HepG2 (cell line): Measurements from ENCODE around the gene HSPA1L. TPM values are rescaled to one million over a fixed set of nuclear protein-coding genes. Genes with fewer than 3 reads are reported as not detected.

Source experiments
- FOSL2 ChIP-seq: sonication (generic); formaldehyde crosslinking; IDR thresholded peaks from 2 replicates; pipeline ENCODE4 v1.4.0; 2020; ENCODE audit warnings: missing genetic modification reagents
- HMGXB3 ChIP-seq: sonication (generic); formaldehyde crosslinking; IDR thresholded peaks from 2 replicates; pipeline ENCODE4 v1.4.0; 2020; ENCODE audit warnings: missing genetic modification reagents, borderline replicate concordance
- KDM5A ChIP-seq: fragments of 200-600 bp; sonication (generic); IDR thresholded peaks from 2 replicates; pipeline ENCODE4 v1.7.0; 2018; ENCODE audit warnings: antibody characterized with exemption, mild to moderate bottlenecking, low read length, borderline replicate concordance
- MAF1 ChIP-seq: sonication (generic); formaldehyde crosslinking; IDR thresholded peaks from 2 replicates; pipeline ENCODE4 v1.5.0; 2020; ENCODE audit warnings: missing genetic modification reagents, borderline replicate concordance
- MED13 ChIP-seq: sonication (generic); formaldehyde crosslinking; IDR thresholded peaks from 2 replicates; pipeline ENCODE4 v1.5.0; 2020; ENCODE audit warnings: missing genetic modification reagents
- PAX8 ChIP-seq: sonication (generic); formaldehyde crosslinking; IDR thresholded peaks from 2 replicates; pipeline ENCODE4 v1.8.0; 2022; ENCODE audit warnings: mild to moderate bottlenecking, missing genetic modification reagents, borderline replicate concordance
- POLR2G ChIP-seq: fragments of 200-400 bp; formaldehyde crosslinking; IDR thresholded peaks from 2 replicates; pipeline ENCODE4 v1.6.1; 2018; ENCODE audit warnings: mild to moderate bottlenecking, low read depth, low read length, moderate library complexity
- RARA ChIP-seq: IDR thresholded peaks from 2 replicates; pipeline ENCODE4 v1.6.1; 2016; ENCODE audit warnings: missing genetic modification reagents, missing compliant biosample characterization
- ZBTB8A ChIP-seq: sonication (generic); formaldehyde crosslinking; IDR thresholded peaks from 2 replicates; pipeline ENCODE4 v1.4.0; 2020; ENCODE audit warnings: mild to moderate bottlenecking, low read depth, missing genetic modification reagents, borderline replicate concordance
- ZNF263 ChIP-seq: sonication (generic); formaldehyde crosslinking; IDR thresholded peaks from 2 replicates; pipeline ENCODE4 v1.4.0; 2020; ENCODE audit warnings: missing genetic modification reagents
- ZNF367 ChIP-seq: sonication (generic); formaldehyde crosslinking; IDR thresholded peaks from 2 replicates; pipeline ENCODE4 v1.4.0; 2020; ENCODE audit warnings: missing genetic modification reagents, borderline replicate concordance
- ZNF501 ChIP-seq: sonication (generic); formaldehyde crosslinking; IDR thresholded peaks from 2 replicates; pipeline ENCODE4 v1.5.1; 2020; ENCODE audit warnings: mild to moderate bottlenecking, moderate library complexity, missing genetic modification reagents
- ZNF556 ChIP-seq: sonication (generic); formaldehyde crosslinking; IDR thresholded peaks from 2 replicates; pipeline ENCODE4 v1.4.0; 2020; ENCODE audit warnings: mild to moderate bottlenecking, missing genetic modification reagents, borderline replicate concordance
- ZNF766 ChIP-seq: sonication (generic); formaldehyde crosslinking; IDR thresholded peaks from 2 replicates; pipeline ENCODE4 v1.5.0; 2020; ENCODE audit warnings: missing genetic modification reagents, borderline replicate concordance
- ZNF788 ChIP-seq: sonication (generic); formaldehyde crosslinking; IDR thresholded peaks from 2 replicates; pipeline ENCODE4 v1.5.0; 2020; ENCODE audit warnings: mild to moderate bottlenecking, missing genetic modification reagents, borderline replicate concordance
- ZNF879 ChIP-seq: sonication (generic); formaldehyde crosslinking; IDR thresholded peaks from 2 replicates; pipeline ENCODE4 v1.8.1; 2023; ENCODE audit warnings: missing genetic modification reagents
- polyA plus RNA-seq, 8 experiments: library from polyadenylated mRNA; depleted of rRNA in 3 of 8; stranded (reverse) in 7 of 8; unstranded in 1 of 8; fragments of >200 nt; fragmentation: Illumina TruSeq in 4 of 8; extraction: Trizol in 4 of 8; gene quantifications; 2 replicates each; pipeline versions ENCODE4 v1.2.1 to v1.2.3, GENCODE V29; 2011 to 2016; ENCODE audit warnings: low read depth in 4 of 8, missing spikeins in 1 of 8, mixed read lengths in 1 of 8; ENCODE audit not compliant: insufficient read depth in 1 of 8
- total RNA-seq, 5 experiments: library from RNA; depleted of rRNA; stranded (reverse); fragments of >200 nt; fragmentation: Illumina TruSeq; extraction: Trizol; gene quantifications; 2 replicates each; pipeline ENCODE4 v1.2.3, GENCODE V29; 2016; ENCODE audit warnings: low read depth in 1 of 5
- TF ChIP-seq, protein P1 (sequence below): sonication (generic); formaldehyde crosslinking; conservative IDR thresholded peaks from 2 replicates; pipeline ENCODE4 v1.4.0; 2020; ENCODE audit warnings: missing genetic modification reagents
- TF ChIP-seq, protein P2 (sequence below): sonication (generic); formaldehyde crosslinking; IDR thresholded peaks from 2 replicates; pipeline ENCODE4 v1.5.0; 2020; ENCODE audit warnings: mild to moderate bottlenecking, missing genetic modification reagents

Gene HSPA1L
- total and polyA plus RNA-seq, 2 of the 13 experiments (the other 11 are each of a cell fraction or from before 2014, with no cell fraction given), result 0.55 to 1.0 TPM

DNA sequence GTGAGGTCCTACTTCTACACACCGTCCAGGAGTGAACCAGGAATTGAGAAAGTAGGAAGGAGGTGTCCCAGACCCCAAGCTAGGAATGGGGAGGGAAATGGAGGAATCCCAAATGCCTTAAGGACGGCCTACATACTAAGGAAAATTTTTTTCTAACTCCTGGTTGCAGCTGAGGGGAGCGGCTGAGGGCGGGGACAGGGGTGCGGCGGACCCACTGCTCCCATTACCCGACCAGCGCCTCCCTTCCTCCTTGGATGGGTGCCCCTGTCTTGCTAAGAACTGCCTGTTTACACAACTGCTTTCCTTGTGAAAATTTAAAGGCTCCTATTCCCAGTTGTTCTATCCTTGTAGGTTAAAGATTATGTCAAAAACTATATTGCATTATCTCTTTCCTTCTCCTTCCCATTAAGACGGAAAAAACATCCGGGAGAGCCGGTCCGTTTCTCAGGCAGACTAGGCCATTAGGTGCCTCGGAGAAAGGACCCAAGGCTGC lies 11.8 kb upstream of the HSPA1L start (continued):
- TF ChIP-seq, protein P1, sequence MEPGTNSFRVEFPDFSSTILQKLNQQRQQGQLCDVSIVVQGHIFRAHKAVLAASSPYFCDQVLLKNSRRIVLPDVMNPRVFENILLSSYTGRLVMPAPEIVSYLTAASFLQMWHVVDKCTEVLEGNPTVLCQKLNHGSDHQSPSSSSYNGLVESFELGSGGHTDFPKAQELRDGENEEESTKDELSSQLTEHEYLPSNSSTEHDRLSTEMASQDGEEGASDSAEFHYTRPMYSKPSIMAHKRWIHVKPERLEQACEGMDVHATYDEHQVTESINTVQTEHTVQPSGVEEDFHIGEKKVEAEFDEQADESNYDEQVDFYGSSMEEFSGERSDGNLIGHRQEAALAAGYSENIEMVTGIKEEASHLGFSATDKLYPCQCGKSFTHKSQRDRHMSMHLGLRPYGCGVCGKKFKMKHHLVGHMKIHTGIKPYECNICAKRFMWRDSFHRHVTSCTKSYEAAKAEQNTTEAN, result 0 out of 2 replicates have a peak, but pooled peaks have one; percentile 2
- TF ChIP-seq MED13 (CRISPR knock-in tag), result no peak
- TF ChIP-seq MAF1 (CRISPR knock-in tag), result 0 out of 2 replicates have a peak, but pooled peaks have one; percentile 33
- 0 out of 2 replicates have a peak, but pooled peaks have one; percentile 39 for TF ChIP-seq ZNF766
- no peak for TF ChIP-seq ZNF556 (CRISPR knock-in tag)
- TF ChIP-seq RARA, result no peak
- no peak for TF ChIP-seq ZNF367 (CRISPR knock-in tag)
- no peak for TF ChIP-seq FOSL2 (CRISPR knock-in tag)
- TF ChIP-seq, protein P2, sequence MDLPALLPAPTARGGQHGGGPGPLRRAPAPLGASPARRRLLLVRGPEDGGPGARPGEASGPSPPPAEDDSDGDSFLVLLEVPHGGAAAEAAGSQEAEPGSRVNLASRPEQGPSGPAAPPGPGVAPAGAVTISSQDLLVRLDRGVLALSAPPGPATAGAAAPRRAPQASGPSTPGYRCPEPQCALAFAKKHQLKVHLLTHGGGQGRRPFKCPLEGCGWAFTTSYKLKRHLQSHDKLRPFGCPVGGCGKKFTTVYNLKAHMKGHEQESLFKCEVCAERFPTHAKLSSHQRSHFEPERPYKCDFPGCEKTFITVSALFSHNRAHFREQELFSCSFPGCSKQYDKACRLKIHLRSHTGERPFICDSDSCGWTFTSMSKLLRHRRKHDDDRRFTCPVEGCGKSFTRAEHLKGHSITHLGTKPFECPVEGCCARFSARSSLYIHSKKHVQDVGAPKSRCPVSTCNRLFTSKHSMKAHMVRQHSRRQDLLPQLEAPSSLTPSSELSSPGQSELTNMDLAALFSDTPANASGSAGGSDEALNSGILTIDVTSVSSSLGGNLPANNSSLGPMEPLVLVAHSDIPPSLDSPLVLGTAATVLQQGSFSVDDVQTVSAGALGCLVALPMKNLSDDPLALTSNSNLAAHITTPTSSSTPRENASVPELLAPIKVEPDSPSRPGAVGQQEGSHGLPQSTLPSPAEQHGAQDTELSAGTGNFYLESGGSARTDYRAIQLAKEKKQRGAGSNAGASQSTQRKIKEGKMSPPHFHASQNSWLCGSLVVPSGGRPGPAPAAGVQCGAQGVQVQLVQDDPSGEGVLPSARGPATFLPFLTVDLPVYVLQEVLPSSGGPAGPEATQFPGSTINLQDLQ (CRISPR knock-in tag), result no peak
- TF ChIP-seq ZNF263 (CRISPR knock-in tag), result no peak
- TF ChIP-seq ZNF501, result no peak
- no peak for TF ChIP-seq PAX8 (CRISPR knock-in tag)
- no peak for TF ChIP-seq ZNF879 (CRISPR knock-in tag)
- TF ChIP-seq ZNF788 (CRISPR knock-in tag), result no peak
- no peak for TF ChIP-seq ZBTB8A (CRISPR knock-in tag)
- TF ChIP-seq KDM5A, result no peak
- no peak for TF ChIP-seq POLR2G
- no peak for TF ChIP-seq HMGXB3
